H1 (cell line): ENCODE data around the gene ZDHHC1. TPM values are rescaled to one million over a fixed set of nuclear protein-coding genes. Genes with fewer than 3 reads are reported as not detected.

Source experiments
- ASH2L ChIP-seq: fragments of 200-600, 300-600 bp; sonication (generic); IDR thresholded peaks from one replicate; pipeline ENCODE4 v1.7.1; 2017; ENCODE audit warnings: low read length
- CHD7 ChIP-seq: fragments of 300-600 bp; sonication (generic); IDR thresholded peaks from 2 replicates; pipeline ENCODE4 v1.7.1; 2012; ENCODE audit warnings: low read length, moderate library complexity, mild to moderate bottlenecking, inconsistent platforms; ENCODE audit not compliant: insufficient replicate concordance
- RAD21 ChIP-seq, 2 experiments: IDR thresholded peaks in 1 of 2; conservative IDR thresholded peaks in 1 of 2; 2 replicates each; pipeline ENCODE4 v1.6.1; 2011; ENCODE audit warnings: low read depth in 2 of 2, low read length in 2 of 2, improper control_type of control experiment in 1 of 2, inconsistent platforms in 1 of 2, mild to moderate bottlenecking in 1 of 2, moderate library complexity in 1 of 2
- TCF12 ChIP-seq: IDR thresholded peaks from 2 replicates; pipeline ENCODE4 v1.6.1; 2011; ENCODE audit warnings: low read depth, mild to moderate bottlenecking, low read length
- polyA plus RNA-seq, 7 experiments: library from polyadenylated mRNA; depleted of rRNA in 3 of 7; stranded (reverse) in 5 of 7; unstranded in 2 of 7; fragments of >200 nt in 5 of 7; fragments of 200-250 nt in 2 of 7; gene quantifications; 1 replicate in 5 of 7; 2 replicates in 1 of 7; 4 replicates in 1 of 7; pipeline versions ENCODE4 v1.2.1 to v1.2.3, GENCODE V29; 2011 to 2013; ENCODE audit warnings: missing spikeins in 2 of 7, mixed read lengths in 2 of 7
- total RNA-seq: library from RNA; stranded (reverse); fragmentation: NEBNext Ultra II Directional; extraction: Animal tissue kit (Norgen Biotek cat#: 25700); gene quantifications from 2 replicates; pipeline ENCODE4 v1.2.1, GENCODE V29; 2021

Gene ZDHHC1
- total and polyA plus RNA-seq, 2 of the 8 experiments (the other 6 are each of a cell fraction or from before 2014, with no cell fraction given): 3.1 to 4.9 TPM

DNA sequence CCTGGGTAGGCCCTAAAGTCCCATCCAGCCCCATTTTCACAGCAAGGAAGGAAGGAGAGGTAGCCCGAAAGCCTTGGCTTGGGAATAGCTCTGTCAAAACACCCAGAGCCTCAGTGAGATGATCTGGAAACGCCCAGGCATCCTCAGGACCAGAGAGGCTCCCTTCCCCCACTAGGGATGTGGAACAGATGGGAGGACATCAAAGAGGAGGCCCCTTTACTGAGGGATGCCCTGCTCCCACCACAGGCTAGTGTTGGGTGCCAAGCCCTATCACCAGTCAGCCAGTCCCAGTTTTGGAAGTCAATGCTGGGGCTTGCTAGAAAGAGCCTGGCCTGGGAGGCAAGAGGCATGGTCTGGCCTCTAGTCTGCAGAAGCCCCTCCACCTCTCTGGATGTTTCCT lies 27.7 kb downstream of the ZDHHC1 start (continued):
- TF ChIP-seq CHD7 (no peak), ASH2L (no peak), RAD21 (IDR thresholded peaks at IDR 0.05 in 1 of 2, conservative IDR thresholded peaks at IDR 0.05 in 1 of 2; ENCODE audit: low read depth in 2 of 2, low read length in 2 of 2) (no peak), TCF12 (no peak)
